GM12801 (cell line): Measurements from ENCODE around the gene PCDHGA9.
"Not testable (repeated sequence)": the region's sequence is repeated elsewhere in the genome, so short reads cannot be mapped to it uniquely, and the experiment has no call there.

Source experiments
- CTCF ChIP-seq: IDR thresholded peaks from one replicate; pipeline ENCODE4 v1.5.1; 2011; ENCODE audit warnings: control low read depth; ENCODE audit not compliant: insufficient read length; ENCODE audit errors: extremely low read depth

PCDHGA9 gene

GRCh38 chr5:141374627-141375026 lies 28.0 kb upstream of the PCDHGA9 start:
- no peak for TF ChIP-seq CTCF

- no peak for TF ChIP-seq CTCF
These were observed 19.9 kb upstream of the PCDHGA9 start, which contains the start of gene PCDHGA7 for GRCh38 chr5:141382469-141383294. Gene PCDHGA7, plus strand, starts transcription at chr5:141382742. Its CDS starts 158 bp downstream, at chr5:141382900.

- TF ChIP-seq CTCF: no peak
These were observed 19.2 kb upstream of the PCDHGA9 start for GRCh38 chr5:141383345-141383744.

- no peak for TF ChIP-seq CTCF
These were observed 17.9 kb upstream of the PCDHGA9 start for GRCh38 chr5:141384471-141385267.

- TF ChIP-seq CTCF: not testable (repeated sequence)
These were observed 14.8 kb upstream of the PCDHGA9 start, which contains the start of gene PCDHGB4 for GRCh38 chr5:141387557-141388311. Gene PCDHGB4, plus strand, starts transcription at chr5:141387698. Its CDS starts 187 bp downstream, at chr5:141387885.

- TF ChIP-seq CTCF: no peak
These were observed 13.9 kb upstream of the PCDHGA9 start for GRCh38 chr5:141388661-141389060.
